DMS114 treated with DMSO at 0.1 percent for 48 hours (cell line): ENCODE results near the gene GNPAT.
"Not testable (repeated sequence)": the region's sequence is repeated elsewhere in the genome, so short reads cannot be mapped to it uniquely, and the experiment has no call there.

Experiments
- DNase-seq: peaks from one replicate; lab custom pipeline; 2025; ENCODE audit not compliant: unreplicated experiment; lab: John Stamatoyannopoulos, UW

Gene GNPAT

DNA sequence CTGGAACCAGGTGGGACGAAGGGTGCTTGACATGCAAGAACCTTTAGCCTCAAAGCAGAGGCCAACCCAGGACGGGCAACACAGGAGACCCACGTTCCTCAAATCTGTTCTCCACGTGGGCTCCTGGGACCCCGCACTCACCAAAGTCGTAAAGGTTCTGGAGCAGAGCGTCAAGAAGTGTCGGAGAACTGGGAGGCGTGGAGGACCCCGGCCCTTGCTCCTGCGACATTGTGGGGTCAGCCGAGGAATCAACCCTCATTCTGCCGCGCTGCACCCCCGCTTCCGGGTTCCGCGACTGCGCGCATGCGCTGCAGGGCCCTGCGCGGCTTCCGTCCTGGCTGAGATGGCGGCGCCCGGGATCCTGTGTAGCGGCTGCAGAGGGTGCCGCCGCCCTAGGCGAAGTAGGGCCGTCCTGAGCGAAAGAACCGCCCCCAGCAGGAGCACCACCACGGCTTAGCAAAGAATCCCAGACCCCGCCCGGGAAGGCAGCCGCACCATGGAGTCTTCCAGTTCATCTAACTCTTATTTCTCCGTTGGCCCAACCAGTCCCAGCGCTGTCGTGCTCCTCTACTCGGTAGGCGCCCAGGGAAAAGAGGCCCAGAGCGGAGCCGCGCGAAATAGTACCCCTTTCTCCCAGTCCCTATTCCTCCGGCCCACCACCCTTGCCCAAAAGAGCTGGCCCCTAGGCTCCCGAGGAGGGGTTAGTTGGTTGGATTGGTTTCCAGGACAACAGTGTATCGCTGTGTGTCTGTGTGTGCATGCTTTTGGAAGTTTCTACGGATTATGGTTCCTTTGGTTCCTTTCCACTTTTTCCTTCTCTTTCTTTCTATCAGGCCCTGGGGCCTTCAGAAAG lies at the start of gene GNPAT:
Gene GNPAT, plus strand, starts transcription at position 330 of the 853 bp plus-strand sequence. Its CDS starts 167 bp downstream, at position 497.
- DNase-seq: peak; percentile 66

DNA sequence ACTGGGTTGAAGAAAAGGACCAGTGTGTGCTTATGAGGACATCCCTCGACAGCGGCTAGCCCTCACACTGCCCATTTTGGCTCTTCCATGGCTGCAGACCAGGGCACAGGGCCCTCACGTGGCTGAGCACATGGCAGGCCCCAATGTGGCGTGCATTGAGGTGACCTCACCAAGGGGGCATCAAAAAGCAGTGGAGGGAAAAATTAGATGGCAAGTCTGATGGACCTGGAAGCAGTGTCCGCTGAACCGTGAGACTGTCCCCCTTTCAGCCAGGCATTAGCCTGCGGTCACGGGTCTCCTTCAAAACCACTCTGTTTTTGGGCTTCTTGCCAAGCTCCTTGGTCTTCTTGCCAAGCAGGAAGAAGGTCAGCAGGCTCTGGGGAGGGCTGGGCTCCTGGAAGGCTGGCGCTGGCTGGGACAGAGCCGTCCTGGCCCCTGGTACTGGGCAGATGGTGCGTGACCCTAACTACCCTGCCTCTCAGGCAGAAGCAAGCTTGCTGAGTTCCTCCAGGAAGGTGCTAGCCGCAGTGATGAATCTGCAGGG lies 48.3 kb upstream of the GNPAT start:
- no peak for DNase-seq

GRCh38 chr1:231193710-231194340 lies 47.2 kb upstream of the GNPAT start:
- DNase-seq: no peak

- DNase-seq: no peak
Observed at GRCh38 chr1:231194476-231194842, 46.6 kb upstream of the GNPAT start.

DNA sequence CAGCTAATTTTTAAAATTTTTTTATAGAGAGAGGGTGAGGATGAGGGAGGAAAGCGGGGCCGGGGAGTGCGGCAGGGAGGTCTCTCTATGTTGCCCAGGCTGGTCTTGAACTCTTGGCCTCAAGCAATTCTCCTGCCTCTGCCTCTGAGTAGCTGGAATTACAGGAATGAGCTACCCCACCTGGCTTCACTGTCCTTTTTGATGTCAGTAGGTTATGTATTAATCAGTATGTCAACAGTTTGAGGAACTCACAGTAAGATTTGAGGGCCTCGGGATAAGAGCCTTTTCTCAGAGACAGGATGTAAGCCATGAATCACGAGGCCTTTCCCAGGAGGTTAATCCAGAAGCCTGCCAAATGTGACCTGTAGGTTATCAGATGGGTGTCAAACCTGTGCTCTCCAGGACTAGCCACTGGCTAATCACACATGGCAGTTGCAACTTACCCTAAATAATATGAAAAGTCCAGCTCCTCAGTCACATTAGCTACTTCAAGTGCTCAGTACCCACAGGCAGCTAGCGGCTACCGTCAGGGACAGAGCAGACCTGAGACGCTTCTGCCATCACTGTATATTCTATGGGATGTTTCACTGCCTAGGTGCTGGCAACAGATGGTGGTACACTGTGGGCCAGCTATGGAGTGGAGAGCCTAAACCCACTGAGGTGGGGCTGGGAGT lies 46.0 kb upstream of the GNPAT start:
- DNase-seq: no peak

GRCh38 chr1:231196307-231196706 lies 44.7 kb upstream of the GNPAT start:
- no peak for DNase-seq

DNA sequence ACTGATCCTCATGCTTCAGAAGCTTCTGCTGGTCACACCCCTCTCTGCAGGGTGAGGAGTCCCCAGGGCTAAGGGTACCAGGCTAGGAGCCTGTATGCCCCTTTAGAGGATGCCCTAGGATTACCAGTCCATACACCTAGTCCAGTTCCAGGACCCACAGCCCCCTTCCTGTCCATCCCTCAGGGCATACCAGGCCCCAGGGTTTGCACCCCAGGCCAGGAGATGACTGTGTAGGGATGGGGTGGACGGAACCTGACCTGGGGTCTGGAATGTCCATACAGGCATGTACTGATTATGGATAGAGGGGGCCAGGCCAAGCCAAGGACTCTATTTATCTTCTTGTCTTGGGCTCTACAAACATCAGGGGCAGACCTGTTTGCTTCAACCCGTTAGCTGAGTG lies 44.3 kb upstream of the GNPAT start:
- no peak for DNase-seq

- no peak for DNase-seq
Observed at GRCh38 chr1:231199868-231200267, 41.1 kb upstream of the GNPAT start.

- no peak for DNase-seq
Observed at GRCh38 chr1:231200388-231201031, 40.5 kb upstream of the GNPAT start.

- DNase-seq: no peak
Observed at GRCh38 chr1:231201375-231201978, 39.5 kb upstream of the GNPAT start.

DNA sequence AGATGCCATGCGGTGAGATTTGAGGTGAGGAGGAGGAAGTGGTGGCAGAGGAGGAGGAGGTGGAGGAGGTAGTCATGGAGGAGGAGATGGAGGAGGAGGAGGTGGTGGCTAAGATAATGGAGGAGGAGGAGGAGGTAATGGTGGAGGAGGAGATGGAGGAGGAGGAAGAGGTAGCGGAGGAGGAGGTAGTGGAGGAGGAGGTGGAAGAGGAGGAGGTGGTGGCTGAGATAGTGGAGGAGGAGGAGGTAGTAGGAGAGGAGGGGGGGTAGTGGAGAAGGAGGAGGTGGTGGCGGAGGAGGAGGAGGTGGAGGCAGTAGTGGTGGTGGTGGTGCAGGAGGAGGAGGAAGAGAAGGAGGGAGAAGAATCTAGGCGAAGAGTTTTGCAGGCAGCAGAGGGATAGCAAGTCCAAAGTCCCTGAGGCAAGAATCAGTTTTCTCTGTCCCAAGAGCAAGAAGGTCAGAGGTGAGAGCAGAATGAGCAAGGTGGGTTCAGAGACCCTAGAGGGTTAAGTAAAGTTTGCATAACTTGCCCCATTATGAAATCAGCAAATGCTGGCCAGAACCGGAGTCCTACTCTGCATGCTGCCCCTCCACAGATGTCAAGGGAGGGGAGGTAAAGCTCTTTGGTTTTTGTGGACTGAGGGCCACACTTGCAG lies 38.9 kb upstream of the GNPAT start:
- DNase-seq: no peak

DNA sequence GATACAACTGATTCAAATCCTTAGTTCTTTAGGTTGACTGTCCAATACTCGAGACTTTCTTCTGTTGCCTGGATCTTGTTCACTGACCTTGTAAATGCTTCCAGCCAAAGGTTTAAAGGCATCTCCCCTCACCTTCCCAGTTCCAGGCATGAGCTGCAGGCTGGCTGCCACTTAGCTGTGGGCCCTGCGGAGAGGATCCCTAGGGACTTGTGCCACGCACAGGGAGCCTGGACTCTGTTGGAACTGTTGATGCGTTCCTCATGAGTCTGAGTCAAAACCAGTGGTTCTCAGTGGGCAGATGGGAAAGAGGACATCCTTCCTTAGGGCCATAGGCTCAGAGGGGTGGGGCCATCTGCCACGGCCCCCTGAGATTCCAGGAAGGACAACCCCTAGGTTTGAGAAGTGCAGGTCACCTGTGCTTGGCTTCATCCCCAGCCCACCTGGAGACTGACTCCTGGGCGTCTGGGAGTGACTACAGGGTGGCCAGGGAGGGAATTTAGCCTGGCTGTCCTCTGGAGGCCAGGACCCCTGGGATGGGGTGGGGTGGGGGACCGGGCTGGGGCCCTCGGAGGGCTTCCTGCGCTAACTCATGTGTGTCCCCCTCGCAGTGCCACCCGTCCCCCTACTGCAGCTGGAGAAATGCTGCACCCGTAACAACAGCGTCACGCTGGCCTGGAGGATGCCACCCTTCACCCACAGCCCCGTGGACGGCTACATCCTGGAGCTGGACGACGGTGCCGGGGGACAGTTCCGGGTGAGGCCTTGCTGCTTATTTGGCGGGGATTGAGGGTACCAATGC lies 37.6 kb upstream of the GNPAT start:
- no peak for DNase-seq

- DNase-seq: no peak
Observed at GRCh38 chr1:231206856-231207255, 34.2 kb upstream of the GNPAT start.

GRCh38 chr1:231207437-231207836 lies 33.6 kb upstream of the GNPAT start:
- DNase-seq: no peak

DNA sequence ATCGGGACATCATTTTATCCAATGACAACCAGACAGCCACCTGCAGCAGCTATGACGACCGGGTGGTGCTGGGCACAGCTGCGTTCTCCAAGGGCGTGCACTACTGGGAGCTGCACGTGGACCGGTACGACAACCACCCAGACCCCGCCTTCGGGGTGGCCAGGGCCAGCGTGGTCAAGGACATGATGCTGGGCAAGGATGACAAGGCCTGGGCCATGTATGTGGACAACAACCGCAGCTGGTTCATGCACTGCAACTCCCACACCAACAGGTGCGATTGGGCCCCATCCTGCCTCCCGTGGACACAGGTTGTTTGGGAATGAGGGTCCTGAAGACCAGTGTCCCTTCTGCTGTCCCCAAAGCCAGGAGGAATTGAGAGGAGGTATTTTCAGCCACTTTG lies 32.0 kb upstream of the GNPAT start:
- DNase-seq: no peak

DNA sequence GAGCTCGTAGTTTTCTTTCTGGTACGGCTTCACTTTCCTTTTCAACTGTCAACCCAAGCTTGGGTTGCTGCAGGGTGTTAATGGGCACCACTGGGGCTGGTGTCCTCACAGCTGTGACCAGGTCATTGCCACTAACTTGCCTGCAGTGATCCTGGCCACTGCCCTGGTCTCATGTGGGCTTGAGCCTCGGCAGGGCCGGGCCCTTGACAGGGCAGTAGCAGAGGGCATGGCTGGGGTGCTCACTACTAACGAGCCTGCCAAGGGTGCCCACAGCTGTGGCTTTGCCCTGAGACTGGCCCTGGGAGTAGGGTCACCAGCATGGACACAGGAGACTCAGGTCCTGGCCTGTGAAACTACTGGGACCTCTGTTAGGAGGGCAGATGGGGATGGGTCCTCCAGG lies 31.5 kb upstream of the GNPAT start:
- no peak for DNase-seq

DNA sequence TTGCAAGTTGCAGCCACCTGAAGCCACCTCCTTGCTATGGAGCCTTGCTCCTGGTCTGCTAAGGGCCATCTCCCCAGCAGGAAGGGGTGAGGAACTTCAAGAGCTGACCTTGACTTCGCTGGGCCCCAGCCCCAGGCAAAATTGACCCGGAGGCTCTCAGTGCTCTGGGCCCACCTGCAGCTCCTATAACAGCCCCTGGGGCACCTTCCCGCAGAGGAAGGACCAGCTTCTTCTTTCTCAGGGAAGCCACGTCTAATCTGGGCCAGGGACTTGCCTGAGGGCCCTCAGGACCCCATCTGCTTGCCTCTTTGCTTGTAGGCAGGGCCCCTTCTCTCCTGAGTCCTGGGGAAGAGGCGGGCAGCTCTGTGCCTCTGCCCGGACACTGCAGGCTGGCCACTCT lies 30.9 kb upstream of the GNPAT start:
- DNase-seq: no peak

DNA sequence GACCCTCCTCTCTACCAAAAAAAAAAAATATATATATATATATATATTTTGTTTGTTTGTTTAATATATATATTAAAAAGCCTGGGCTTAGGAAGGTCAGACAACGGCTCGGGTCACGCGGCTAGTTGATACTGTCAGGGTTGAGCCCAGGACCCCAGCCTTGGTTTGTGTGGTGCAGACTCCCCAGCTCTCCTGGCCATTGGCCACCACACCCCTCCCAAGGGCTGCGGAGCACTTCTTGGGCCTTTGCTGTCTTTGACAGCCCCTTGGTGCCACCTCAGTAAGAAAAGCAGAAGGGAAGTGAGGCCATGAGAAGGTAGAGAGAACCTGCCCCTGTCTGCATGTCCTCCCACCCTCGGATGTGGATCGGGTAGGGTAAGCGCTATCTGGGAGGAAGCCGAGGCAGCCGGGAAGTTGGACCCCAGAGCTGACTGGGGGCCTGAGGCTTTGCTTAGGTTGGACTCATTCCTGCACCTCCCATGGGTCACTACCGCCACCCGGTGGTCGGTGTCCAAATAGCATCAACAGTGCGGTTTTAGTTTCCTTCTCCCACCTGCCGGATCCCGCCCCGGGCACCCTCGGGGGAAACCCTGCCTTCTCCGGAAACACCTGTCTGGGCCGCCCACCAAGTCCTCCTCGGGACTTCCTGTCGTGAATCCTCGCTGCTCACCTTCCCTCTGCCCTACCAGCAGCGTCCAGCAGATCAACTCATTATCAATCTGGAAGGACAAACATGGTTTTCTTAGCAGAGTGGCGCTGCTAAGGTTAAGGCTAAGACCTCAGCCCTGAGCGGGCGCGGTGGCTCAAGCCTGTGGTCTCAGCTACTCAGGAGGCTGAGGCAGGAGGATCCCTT lies 29.8 kb upstream of the GNPAT start:
- peak; percentile 40 for DNase-seq

DNA sequence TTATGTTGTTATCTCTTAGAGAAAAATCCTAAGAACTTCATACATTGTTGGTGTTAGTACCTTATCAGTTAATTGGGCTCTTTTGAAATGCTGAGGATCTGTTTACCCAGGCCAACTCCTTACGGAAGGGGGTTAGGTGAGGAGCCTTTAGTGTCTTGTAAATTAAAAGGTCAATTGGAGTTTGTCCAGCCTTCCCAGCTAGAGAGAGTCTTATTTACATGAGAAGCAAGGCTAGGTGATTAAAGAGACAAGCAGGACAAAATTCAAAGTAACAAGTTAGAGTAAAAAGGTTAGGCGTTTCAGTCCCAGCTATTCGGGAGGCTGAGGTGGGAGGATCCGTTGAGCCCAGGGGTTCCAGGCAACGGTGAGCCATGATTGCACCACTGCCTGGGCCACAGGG lies 28.7 kb upstream of the GNPAT start:
- DNase-seq: not testable (repeated sequence)
